Heart left ventricle (tissue), 16 donors: Measurements from ENCODE around the gene UNC5C. TPM values are rescaled to one million over a fixed set of nuclear protein-coding genes. Genes with fewer than 3 reads are reported as not detected.
A peak's percentile ranks its signal among the peaks of the same experiment; 100 is the strongest.

ENCODE experiments used
- ATAC-seq, 4 donors: fragments of 200-7000 bp; cut with Tn5 transposase; one replicate each; pipeline ENCODE4 v1.9.1; 2020 to 2022; ENCODE audit warnings: moderate library complexity in 4 of 4, mild to moderate bottlenecking in 3 of 4, moderate number of reproducible peaks in 1 of 4
- DNase-seq, 5 donors: peaks; one replicate each; pipeline ENCODE4 v3.0.0-alpha.2; 2020
- H3K27ac ChIP-seq, 12 donors: fragments of 200-600 bp; sonication (generic) in 4 of 12; one replicate each; pipeline versions ENCODE4 v1.5.0 to v1.8.0; 2016 to 2022; ENCODE audit warnings: mild to moderate bottlenecking in 2 of 12
- H3K27me3 ChIP-seq, 9 donors: fragments of 200-600 bp; sonication (generic) in 2 of 9; one replicate each; pipeline versions ENCODE4 v1.5.1 to v1.8.0; 2016 to 2022; ENCODE audit warnings: mild to moderate bottlenecking in 3 of 9
- H3K36me3 ChIP-seq, 9 donors: fragments of 200-600 bp; sonication (generic) in 2 of 9; one replicate each; pipeline versions ENCODE4 v1.5.0 to v1.8.0; 2018 to 2022; ENCODE audit warnings: mild to moderate bottlenecking in 2 of 9
- H3K4me1 ChIP-seq, 12 donors: fragments of 200-600 bp; sonication (generic) in 4 of 12; one replicate each; pipeline versions ENCODE4 v1.5.0 to v1.8.0; 2016 to 2022; ENCODE audit warnings: mild to moderate bottlenecking in 3 of 12
- H3K4me3 ChIP-seq, 12 donors: fragments of 200-600 bp; sonication (generic) in 4 of 12; one replicate each; pipeline versions ENCODE4 v1.5.0 to v1.8.0; 2017 to 2022; ENCODE audit warnings: mild to moderate bottlenecking in 9 of 12, moderate library complexity in 4 of 12
- H3K9me3 ChIP-seq, 12 donors: fragments of 200-600 bp; sonication (generic) in 4 of 12; one replicate each; pipeline versions ENCODE4 v1.5.0 to v1.8.0; 2016 to 2022; ENCODE audit warnings: mild to moderate bottlenecking in 1 of 12
- POLR2A ChIP-seq, 2 donors: fragments of 450-650 bp; IDR thresholded peaks; one replicate each; pipeline ENCODE4 v1.6.1; 2017; ENCODE audit warnings: antibody characterized with exemption in 2 of 2, mild to moderate bottlenecking in 2 of 2, moderate library complexity in 2 of 2
- WGBS, 4 donors: extraction: QIAGEN DNeasy Blood & Tissue Kit in 2 of 4; methylation state at CpG; one replicate each; pipeline versions ENCODE4 v1.1.5 to v1.1.7; 2013 to 2018; 5-methylcytosine and 5-hydroxymethylcytosine counted together
- intact Hi-C, 10 donors: fragments of 100-400 bp; cut with DNase I; formaldehyde crosslinking; loops; one replicate each; pipeline versions ENCODE4 v1.11.1 to v1.14.2; 2022
- polyA plus RNA-seq, 2 donors: library from polyadenylated mRNA; stranded (reverse); fragments of 200-250 nt; gene quantifications; one replicate each; pipeline ENCODE4 v1.2.3, GENCODE V29; 2013
- total RNA-seq, 9 donors: library from RNA; depleted of rRNA in 2 of 9; stranded (reverse); fragments of >200 nt in 2 of 9; fragmentation: NEBNext Ultra II Directional in 3 of 9; extraction: Animal tissue kit (Norgen Biotek cat#: 25700) in 3 of 9; gene quantifications; one replicate each; pipeline versions ENCODE4 v1.1.0 to v1.2.4, GENCODE V29; 2016 to 2023
- TF ChIP-seq, protein P1 (sequence below), 12 donors: fragments of 200-600 bp; sonication (generic) in 4 of 12; IDR thresholded peaks; one replicate each; pipeline versions ENCODE4 v1.5.0 to v1.8.0; 2018 to 2022; ENCODE audit warnings: antibody characterized with exemption in 12 of 12, mild to moderate bottlenecking in 5 of 12
- donor health status: ischemic (EF 13 %, LVEDD 7.1; RV severe dilation, severe dysfunction).
- donor health status: healthy with polysubstance abuse.
- donor health status: DM: no; HTN: yes; CAD: no.
- donor health status: DM: no; HTN: no; CAD: no.
- donor health status: ischemic (EF 25% LVEDD 6.9; RV normal size, moderate dysfunction).
- donor health status: ischemic (EF 25% LVEDD 5.7; RV mildly dilated, moderate dysfunction).
- donor health status: healthy.
- donor health status: DM: yes; HTN: yes; CAD: no.
- donor health status: ischemic (EF 35%, LVEDD 5.7; RV mildly dilated, moderate dysfunction).
- donor health status: nonischemic (EF 11% LVEDD 7.7; RV severe dilation, severe dysfunction).
- donor health status: DM: yes; HTN: yes; CAD: no.
- donor health status: PGD.
- donor health status: ischemic (EF 29% LVEDD 5.4; RV normal size, mild dysfunction).
- donor health status: nonischemic (EF 23%, LVEDD 6.1; RV moderate dilation, normal function).

Gene UNC5C
- total and polyA plus RNA-seq, 11 donors = 0.23 to 2.8 (median 1.7) TPM

DNA sequence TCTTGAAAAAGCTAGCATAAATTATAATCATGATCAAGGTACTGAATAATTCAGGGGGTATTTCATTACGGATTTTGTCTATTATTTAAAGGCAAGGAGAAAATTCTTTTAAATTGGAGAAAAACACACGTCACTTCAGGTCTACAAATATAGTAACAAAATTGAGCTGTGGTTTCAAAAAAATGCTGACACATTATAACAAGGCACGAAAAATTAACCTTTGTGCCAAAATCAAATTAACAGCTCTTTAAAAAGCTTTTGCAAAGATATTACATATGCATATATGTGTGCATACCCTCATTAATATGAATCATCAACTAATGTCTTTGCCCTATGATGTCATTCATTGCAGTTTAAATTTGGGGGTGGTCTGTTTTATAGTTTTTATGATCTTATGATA lies 44.3 kb downstream of the UNC5C start:
- intact Hi-C loops = no loop called here
- TF ChIP-seq POLR2A (IDR thresholded peaks at IDR 0.05) = no peak
- TF ChIP-seq, protein P1, sequence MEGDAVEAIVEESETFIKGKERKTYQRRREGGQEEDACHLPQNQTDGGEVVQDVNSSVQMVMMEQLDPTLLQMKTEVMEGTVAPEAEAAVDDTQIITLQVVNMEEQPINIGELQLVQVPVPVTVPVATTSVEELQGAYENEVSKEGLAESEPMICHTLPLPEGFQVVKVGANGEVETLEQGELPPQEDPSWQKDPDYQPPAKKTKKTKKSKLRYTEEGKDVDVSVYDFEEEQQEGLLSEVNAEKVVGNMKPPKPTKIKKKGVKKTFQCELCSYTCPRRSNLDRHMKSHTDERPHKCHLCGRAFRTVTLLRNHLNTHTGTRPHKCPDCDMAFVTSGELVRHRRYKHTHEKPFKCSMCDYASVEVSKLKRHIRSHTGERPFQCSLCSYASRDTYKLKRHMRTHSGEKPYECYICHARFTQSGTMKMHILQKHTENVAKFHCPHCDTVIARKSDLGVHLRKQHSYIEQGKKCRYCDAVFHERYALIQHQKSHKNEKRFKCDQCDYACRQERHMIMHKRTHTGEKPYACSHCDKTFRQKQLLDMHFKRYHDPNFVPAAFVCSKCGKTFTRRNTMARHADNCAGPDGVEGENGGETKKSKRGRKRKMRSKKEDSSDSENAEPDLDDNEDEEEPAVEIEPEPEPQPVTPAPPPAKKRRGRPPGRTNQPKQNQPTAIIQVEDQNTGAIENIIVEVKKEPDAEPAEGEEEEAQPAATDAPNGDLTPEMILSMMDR (IDR thresholded peaks at IDR 0.05) = no peak
- 68 to 75% (median 70%) methylated on average over 3 of the region's 3 CpGs for WGBS, 4 donors
- no peaks in the 10 kb centered on the region for H3K9me3 ChIP-seq
- H3K27me3 ChIP-seq = no peaks in the 10 kb centered on the region
- H3K4me3 ChIP-seq = no peak overlapping the region
- H3K27ac ChIP-seq = no peak overlapping the region
- peaks cover 0 to 7% (median 0%) of the 10 kb centered on the region in 12 donors for H3K4me1 ChIP-seq
- DNase-seq (no peak), ATAC-seq (no peak)
- H3K36me3 ChIP-seq = no peaks in the 10 kb centered on the region

DNA sequence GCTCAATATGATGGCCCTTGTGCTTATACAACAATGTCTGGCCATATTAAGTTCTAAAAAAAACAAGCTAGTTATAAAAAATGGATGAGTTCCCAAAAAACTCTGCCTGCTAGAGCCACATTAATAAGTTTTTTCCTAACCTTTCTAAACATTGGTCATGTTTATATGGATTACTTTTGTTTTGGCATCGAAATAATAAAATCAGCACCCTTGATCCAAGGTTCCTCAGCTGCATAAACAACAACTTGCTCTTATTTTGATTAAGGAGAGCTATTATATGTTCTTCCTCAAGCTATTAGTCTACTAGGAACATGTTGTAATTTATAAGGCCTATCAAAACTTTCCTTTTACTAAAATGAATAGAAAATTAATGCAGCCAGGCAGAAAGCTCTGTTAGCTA lies 48.4 kb downstream of the UNC5C start:
- intact Hi-C loops = no loop called here

DNA sequence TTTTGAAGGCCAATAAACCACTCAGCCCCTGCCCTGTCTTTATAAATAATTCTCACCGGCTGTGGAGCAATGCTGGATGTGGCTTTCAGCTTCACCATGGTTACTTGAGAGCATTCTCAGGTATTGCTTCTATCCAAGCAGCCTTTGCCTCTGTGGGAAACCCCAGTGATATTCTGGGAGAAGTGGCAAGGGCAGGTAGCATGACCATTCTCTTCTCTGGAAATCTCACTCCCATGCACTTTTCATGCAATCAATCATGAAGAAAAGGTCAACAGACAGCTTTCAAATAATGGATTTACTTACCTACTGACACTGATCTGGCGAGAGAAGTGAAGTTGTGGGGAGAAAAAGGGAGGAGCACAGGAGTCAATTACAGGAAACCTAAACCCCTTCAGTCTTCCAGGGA lies 49.5 kb downstream of the UNC5C start:
- H3K4me1 ChIP-seq = no peaks in the 10 kb centered on the region
- WGBS, 4 donors = 70 to 89% (median 83%) methylated on average over 2 of the region's 2 CpGs
- no peak for TF ChIP-seq POLR2A (IDR thresholded peaks at IDR 0.05)
- TF ChIP-seq, protein P1 (IDR thresholded peaks at IDR 0.05) = no peak
- no peaks in the 10 kb centered on the region for H3K36me3 ChIP-seq
- no peak for DNase-seq
- intact Hi-C loops = no loop called here
- no peak for ATAC-seq
- no peaks in the 10 kb centered on the region for H3K9me3 ChIP-seq
- no peaks in the 10 kb centered on the region for H3K27me3 ChIP-seq
- no peak overlapping the region for H3K4me3 ChIP-seq
- H3K27ac ChIP-seq = no peak overlapping the region

More for the DNA sequence above, 48.4 kb downstream of the UNC5C start:
- Histone ChIP-seq H3K27ac (peak overlapping the region in 1 of 12 donors; percentile 3), H3K36me3 (no peaks in the 10 kb centered on the region), H3K4me1 (peaks cover 0 to 1% (median 0%) of the 10 kb centered on the region in 12 donors), H3K4me3 (no peak overlapping the region), H3K9me3 (no peaks in the 10 kb centered on the region), H3K27me3 (no peaks in the 10 kb centered on the region)
- DNase-seq = no peak
- no peak for TF ChIP-seq POLR2A (IDR thresholded peaks at IDR 0.05)
- TF ChIP-seq, protein P1 (IDR thresholded peaks at IDR 0.05) = no peak
- 47 to 76% (median 57%) methylated on average over 1 of the region's 1 CpG for WGBS, 4 donors
- ATAC-seq = peak in 1 of 4 donors; percentile 7

DNA sequence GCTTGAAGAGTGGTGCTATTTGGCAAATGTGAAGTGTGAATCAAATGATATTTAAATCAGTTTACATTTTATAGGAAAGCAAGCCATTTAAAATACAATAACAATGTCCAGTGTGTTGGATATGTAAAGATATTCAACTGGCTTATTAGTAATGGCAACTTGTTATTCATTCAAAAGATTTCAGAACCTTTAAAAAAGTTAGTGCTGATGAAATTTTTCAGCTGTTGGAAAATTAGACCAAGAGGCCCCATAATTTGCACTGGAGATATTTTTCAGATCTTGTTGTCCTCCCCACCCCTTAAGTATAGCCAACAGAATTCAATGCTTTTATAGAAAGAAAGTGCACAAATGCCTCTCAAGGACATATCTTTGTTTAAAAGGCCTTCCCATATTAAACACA lies 54.6 kb downstream of the UNC5C start:
- Histone ChIP-seq H3K27ac (no peak overlapping the region), H3K27me3 (no peaks in the 10 kb centered on the region), H3K4me1 (no peaks in the 10 kb centered on the region), H3K36me3 (no peaks in the 10 kb centered on the region), H3K4me3 (no peak overlapping the region), H3K9me3 (no peaks in the 10 kb centered on the region)
- TF ChIP-seq, protein P1 (IDR thresholded peaks at IDR 0.05) = no peak
- TF ChIP-seq POLR2A (IDR thresholded peaks at IDR 0.05) = no peak
- DNase-seq = no peak
- intact Hi-C loops = no loop called here
- no peak for ATAC-seq
